GM21381 (cell line): ENCODE results near the gene ORC5.
"Not testable (repeated sequence)": the region's sequence is repeated elsewhere in the genome, so short reads cannot be mapped to it uniquely, and the experiment has no call there.

Source experiments
- ATAC-seq: cut with Tn5 transposase; IDR thresholded peaks from one replicate; pipeline ENCODE4 v1.9.1; 2021; ENCODE audit warnings: mild to moderate bottlenecking, moderate library complexity; ENCODE audit not compliant: unreplicated experiment

The ORC5 gene

DNA sequence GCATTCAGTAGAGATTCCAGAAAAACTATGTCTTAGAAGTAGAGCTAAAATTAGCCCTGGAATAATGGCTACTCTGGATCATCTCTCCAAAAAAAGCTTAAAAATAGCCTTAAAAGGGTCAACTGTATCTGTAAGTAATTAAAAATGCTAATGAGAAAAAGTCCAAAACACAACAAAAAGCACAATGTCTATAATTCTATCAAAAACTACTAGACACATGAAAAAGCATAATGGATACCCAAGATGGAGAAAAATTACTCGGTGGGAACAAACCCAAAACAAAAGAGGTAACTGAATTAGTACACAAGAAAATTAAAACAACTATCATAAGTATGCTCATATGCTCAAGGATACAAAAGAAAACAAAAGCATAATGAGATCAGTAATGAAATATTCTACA, 15.4 kb downstream of the ORC5 start:
- no peak for ATAC-seq

DNA sequence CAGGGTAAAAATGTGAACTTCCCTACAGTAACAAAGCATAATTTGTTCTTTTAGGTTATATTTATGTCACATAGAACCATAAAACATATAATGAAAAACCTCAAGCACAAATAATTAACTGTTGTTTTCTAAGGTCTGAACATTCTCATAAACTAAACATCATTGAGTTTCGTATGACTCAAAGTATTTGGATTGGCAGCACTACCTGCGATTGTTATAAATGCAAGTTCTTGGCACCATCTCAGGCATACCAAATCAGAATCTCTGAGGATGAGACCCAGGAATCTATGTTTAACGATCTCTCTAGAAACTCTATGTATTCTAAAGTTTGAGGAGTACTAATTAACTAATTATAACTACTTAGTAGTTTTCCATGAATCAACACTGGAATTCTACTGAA, 22.5 kb downstream of the ORC5 start:
- no peak for ATAC-seq

DNA sequence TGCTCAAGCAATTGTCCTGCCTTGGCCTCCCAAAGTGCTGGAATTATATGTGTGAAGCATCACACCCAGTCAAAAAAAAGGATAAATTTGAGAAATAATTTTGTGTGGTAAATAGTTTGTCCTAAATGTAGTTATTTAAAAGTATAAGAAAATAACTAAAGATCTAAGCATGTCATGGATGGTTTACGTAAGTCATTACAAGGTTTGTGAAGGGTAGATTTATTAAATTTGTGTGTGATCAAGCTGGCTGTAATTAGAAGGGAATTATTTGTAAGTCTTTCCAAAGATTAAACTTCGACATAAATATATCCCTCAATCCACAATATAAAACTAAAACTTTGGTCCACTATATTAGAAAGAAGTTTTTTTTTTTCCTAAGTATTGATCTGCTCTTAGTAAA, 28.6 kb downstream of the ORC5 start:
- ATAC-seq, result no peak

DNA sequence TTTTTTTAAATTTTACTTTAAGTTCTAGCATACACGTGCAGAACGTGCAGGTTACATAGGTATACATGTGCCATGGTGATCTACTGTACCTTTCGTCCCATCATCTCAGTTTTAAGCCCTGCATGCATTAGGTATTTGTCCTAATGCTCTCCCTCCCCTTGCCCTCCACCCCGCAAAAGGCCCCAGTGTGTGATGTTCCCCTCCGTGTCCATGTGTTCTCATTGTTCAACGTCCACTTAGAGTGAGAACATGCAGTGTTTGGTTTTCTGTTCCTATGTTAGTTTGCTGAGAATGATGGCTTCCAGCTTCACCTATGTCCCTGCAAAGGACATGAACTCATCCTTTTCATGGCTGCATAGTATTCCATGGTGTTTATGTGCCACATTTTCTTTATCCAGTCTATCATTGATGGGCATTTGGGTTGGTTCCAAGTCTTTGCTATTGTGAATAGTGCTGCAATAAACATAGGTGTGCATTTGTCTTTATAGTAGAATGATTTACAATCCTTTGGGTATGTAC, 30.2 kb downstream of the ORC5 start:
- ATAC-seq, result not testable (repeated sequence)

DNA sequence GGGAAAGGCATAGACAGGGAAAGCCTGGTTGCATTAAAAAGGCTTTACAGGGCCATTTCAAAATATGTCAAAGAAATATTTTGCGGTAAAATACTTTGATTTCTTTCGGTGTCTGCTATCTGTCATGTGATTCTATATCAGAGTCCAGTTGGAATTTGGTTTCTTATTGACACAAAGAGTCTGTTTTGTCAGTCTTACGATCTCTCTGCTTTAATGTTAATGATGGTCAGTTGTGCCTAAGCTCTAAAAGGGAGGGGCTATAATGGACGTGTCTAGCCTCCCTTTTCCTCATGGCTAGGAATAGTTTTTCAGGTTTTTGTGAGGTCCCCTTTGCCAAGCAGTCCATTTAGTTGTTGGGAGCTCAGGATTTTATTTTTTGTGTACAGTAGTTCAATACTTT, 31.5 kb downstream of the ORC5 start:
- no peak for ATAC-seq

DNA sequence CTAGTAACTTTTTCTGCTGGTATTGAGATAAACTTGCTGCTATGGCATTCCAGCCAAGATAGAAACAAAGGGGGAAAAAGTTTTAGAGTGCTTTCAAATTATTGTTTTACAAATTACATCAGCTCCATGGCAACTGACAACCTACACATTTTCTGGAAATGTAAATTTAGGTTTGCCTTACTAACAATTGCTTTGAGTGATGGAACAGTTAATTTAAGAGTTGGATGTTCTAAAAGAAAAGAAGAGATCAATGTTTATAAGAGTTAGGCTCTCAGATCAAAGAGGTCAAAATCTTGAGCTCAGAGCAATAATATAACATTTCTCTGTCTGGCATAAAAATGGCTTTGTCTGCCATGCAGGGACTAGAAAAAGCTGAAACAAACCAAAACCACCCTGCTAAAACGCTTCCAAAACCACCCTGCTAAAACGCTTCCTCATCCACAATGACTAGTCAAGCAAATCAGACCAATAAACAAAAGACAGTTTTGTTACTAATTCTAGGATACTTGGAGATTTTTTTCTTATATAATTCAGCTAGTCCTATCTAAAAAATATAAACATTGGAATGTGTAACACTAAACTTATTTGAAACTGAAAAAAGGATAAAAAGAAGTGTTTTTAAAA, 32.3 kb downstream of the ORC5 start:
- no peak for ATAC-seq

DNA sequence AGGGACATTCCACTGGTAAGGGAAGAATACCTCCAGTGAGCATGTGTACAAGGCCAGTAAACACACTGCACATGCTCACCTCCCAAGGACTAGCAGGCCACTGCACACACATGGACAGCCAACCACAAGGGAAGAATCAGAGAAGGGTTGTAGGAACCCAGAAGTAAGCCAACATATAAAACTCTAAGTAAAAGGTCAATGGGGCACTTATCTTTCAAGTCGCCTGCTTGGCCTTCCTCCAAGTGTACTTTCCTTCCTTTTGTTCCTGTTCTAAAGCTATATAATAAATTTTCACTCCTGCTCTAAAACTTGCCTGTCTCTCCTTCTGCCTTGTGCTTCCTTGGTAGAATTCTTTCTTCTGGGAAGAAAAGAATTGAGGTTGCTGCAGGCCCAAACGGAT, 33.0 kb downstream of the ORC5 start:
- ATAC-seq, result no peak

DNA sequence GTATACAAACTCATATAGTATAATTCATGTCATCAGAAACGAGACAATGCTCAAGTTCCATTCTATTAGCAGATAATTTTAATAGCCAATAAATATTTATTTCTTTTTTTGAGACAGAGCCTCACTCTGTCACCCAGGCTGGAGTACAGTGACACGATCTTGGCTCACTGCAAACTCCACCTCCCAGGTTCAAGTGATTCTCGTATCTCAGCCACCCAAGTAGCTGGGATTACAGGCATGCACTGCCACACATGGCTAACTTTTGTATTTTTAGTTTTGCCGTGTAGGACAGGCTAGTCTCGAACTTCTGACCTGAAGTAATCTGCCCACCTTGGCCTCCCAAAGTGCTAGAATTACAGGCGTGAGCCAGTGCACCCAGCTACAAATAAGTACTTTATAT, 45.7 kb downstream of the ORC5 start:
- no peak for ATAC-seq

DNA sequence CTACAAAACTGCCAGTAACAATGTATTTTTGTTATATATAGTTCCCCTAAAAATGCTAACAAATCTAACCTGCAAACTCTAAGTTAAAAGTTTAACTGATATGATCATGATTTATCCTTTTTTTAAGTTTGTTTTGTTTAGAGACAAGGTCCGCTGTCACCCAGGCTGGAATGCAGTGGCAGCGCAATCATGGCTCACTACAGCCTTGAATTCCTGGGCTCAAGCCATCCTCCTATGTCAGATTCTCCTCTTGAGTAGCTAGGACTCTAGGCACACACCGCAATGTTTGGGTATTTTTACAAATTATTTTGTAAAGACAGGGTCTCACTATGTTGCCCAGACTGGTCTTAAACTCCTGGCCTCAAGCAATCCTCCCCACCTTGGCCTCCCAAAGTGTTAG, 46.6 kb downstream of the ORC5 start:
- ATAC-seq, result no peak

DNA sequence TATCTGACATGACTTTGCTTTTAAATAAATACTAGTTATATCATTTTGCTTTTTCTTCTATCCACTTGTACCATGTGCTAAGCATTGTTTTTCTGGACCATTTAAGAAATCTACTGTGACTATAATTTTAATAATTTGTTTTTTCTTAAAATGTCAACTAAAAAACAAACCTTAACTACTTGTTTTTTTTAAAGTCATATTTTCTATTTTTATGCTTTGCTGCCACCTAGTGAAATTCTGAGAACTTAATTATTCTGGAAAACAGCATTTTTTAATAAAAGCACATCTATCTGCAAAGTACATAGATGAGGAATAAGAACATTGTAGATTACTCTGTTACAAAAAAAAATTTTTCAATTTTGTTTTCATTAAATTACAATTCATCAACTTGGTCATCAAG, 47.4 kb downstream of the ORC5 start:
- ATAC-seq, result no peak

DNA sequence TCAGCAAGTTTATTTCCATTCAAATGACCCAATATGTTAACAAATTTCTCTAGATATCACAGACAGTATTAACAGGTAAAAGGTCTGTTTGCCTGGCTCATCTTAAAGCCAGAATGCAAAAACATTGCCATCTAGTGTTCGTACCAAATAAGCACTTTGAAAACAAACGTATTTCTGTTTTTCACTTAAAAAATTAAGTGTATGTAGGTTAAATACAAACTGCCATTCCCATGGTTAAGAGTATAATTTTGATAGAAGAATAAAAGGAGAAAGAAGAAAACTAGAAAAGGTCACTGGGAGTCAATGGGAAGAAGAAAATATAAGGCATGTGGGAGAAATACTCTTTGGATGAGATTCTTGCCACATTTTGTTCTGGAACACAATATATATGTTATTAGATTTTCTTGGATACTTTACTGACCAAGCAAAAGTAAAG, 51.0 kb downstream of the ORC5 start:
- ATAC-seq, result no peak

DNA sequence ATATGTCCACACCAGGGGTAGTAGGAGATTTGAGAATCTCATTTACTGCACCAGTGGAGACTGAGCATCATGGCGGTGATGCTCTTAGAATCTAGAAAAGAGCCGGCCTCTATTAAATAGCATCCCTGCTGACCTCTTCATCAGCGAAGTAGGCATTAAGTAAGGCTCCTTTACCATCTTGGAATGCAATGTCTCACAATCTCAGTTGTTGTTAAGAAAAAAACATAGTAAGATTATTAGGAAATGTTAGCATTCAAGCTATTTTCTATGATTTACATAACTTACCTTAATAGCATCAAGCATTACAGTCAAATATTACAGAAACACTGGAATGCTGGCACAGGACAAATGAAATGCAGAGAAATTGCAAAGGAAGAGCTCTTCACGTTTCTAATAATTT, 54.5 kb downstream of the ORC5 start:
- ATAC-seq, result no peak

DNA sequence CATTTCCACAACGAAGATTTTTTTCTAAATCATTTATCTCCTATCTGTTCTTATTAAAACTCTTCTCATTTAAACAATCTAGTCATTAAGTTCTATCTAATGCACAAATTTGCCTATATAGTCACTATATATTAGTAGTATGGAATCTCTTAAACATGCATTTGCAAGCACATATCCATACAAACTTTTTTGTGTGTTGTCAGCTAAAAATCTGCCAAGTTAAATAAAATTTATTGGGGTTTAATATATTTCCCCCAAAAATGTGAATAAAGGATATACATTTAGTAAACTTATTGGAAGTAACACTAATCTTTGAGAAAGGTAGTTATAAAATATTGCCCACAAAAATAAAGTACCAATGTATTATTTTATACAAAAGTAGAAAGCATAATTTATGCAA, 55.3 kb downstream of the ORC5 start:
- ATAC-seq, result no peak

DNA sequence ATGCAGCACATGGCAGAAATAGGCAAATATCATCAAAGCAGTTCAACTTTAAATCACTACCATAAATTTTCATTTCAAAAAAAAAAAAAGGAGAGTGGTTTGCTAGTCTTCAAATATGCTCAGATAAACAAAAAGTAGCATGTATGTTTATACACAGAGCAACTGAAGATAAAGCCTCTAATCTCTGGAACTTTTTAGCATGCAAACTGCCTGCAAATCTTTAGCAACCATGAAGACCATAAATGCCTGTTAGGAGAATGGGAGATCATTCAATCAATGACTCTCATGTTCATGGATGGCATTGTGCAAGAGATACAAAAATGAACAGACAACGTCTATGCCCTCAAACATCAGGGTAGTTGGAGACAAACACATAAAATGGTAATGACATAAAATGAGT, 57.3 kb downstream of the ORC5 start:
- no peak for ATAC-seq

DNA sequence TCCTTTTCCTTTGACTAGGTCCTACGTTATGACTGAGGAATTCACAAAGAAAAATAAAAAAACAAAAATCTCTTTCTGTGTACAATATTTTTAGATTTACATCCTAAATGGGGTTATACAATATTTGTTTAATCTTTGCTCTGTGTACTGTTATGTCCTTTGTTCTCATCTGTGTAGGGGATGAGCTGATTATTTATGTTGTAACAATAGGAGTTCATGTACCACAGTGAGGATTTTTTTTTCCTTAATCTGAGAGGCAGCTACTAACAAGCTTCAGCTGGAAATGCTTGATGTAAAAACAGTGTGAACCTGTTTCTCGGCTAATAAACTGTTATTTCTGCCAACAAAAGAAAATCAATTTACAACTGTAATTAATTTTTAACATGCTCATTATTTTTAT, 58.0 kb downstream of the ORC5 start:
- ATAC-seq, result no peak

DNA sequence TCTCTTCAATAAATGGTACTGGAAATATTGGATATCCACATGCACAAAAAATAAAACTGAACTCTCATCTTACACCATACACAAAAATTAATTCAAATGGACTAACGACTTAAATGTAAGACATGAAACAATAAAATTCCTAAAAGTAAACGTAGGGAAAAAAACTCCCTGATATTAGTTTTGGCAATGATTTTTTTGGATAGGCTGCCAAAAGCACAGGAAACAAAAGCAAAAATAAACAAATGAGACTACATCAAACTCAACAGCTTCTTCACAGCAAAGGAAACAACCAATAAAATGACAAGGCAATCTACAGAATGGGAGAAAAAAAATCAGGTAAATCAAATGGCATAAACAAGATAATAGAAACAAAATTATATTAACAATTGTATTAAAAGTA, 65.7 kb downstream of the ORC5 start:
- no peak for ATAC-seq

DNA sequence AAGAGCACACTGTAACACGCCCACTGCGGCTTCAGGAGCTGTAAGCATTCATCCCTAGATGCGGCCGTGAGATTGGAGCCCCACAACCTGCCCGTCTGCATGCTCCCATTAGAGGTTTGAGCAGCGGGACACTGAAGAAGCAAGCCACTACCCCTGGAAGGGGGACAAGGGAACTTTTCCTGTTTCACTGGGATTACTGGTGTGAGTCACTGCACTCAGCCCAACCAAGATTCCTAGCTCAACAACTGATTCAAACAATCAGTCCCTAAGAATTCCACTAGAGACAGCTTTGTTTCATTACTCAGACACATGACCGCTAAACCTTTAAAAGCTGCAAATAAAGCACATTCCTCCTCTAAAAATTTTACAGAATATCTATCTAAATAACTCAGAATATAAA, 69.8 kb downstream of the ORC5 start:
- ATAC-seq, result no peak

DNA sequence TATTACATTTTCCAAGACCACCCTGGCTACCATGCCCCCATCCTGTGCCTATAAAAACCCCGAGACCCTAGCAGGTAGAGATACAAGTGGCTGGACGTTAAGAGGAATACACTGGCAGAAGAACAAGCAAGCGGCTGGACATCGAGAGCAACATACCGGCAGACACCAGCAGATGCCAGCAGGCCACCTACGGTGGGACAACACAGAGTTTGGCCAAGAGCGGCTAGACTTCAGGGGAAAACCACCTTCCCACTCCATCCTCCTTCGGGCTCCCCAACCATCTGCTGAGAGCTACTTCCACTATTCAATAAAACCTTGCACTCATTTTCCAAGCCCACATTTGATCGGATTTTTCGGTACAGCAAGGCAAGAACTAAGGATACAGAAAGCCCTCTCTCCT, 70.3 kb downstream of the ORC5 start:
- ATAC-seq, result no peak

DNA sequence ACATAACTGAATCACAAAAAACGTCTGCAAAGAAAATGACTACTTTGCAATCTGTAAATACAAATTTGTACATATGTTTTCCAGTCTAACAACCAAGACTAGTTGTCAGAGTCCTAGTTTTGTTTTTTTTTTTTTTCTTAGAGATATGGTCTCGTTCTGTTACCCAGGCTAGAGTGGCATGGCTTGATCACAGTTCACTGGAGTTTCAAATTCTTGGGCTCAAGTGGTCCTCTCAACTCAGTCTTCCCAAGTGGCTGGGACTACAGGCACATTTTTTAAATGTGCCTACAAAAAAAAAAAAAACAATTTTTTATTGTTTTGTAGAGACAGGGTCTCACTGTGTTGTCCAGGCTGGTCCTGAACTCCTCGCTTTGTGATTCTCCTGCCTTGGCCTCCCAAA, 70.8 kb downstream of the ORC5 start:
- ATAC-seq, result no peak

DNA sequence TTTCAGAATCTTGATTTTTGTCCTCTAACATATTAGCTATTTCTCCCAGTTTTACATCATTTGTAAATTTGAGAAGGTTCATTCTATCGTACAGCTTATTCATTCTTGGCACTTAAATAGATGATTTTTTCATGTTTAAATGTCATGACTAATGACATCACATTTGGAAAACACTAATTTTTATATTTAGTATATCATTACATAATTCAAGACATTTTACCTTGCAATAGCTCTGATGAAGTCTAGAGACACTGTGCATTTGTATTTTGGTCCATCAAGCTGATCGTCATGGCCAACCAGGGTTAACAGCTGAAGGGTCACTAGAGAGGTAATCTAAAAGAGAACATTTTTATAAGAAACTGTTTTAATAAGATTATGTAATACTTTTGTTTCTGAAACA, 71.3 kb downstream of the ORC5 start:
- ATAC-seq, result no peak

DNA sequence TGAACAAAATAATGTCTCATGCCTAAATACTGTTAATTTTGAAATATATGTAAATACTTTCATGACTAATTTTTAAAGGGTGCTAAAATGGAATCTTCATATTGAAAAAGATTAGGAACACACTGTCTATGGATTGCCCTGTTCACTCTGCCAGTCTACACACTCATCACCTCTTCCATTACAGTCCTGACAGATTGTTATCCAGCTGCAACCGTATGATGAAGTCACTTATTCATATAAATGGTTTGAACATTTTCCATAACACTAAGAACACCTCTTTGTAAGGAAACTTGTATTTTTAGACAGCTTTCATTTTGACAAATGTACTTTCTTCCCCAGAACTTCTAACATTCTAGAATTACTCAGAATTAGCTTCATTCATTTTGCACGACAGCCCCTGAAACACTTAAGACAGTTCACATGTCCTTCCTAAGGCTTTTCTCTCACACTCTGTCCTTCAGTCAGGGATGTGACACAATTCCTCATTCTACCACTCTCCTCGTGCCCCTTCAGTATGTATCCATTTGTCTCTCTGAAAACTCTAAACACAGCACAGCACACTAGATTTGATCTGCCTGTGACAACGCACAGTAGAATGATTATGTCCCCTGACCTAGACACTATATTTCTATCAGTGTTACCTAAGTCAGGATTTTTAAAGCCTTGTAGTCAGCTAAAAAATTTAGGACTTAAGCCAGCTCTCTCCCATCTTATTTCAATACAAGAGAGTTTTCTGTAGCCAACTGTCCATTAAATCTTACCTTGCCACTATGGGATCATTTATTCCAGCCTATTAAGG, 71.9 kb downstream of the ORC5 start:
- ATAC-seq, result no peak

DNA sequence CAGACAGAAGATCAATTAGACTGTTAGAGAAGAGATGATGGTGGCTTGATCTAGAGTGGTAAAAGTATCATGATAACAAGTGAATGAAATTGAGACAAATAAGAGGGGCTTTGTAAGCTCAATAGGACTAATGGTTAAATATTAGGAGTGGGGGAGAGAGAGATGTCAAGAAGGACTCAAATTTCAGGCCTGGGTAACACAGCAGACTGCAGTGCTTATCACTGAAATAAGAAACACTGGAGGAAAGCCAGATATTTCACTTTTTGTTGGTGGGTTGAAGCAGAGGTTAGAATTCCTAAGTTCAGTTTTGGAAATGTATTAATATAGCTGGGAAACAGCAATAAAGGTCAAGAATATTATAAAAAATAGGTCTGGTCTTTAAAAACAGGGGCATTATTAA, 74.6 kb downstream of the ORC5 start:
- no peak for ATAC-seq

DNA sequence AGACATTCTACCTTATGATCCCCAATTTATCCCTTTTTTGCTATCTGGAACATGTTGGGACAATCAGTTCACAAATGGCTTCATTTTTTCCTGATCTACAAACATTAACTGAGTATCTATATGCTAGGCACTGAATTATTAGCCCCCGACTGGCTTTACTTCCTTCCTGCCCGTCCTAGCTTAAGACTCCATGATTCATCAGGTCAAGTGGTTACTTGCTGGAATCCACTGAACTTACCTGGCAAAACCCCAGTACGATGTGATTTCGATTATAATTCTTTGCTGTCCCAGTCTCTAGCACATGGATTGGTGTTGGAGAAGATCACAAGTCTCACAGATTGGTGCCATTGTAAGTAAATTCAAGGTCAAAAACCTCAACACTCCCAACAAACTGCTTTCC, 77.1 kb downstream of the ORC5 start:
- ATAC-seq, result no peak
